ENCODE measurements around the gene CYP19A1. TPM values are rescaled to one million over a fixed set of nuclear protein-coding genes. Genes with fewer than 3 reads are reported as not detected.

The CYP19A1 gene
- total RNA-seq, 1 experiment from 2014 or later = 0.94 TPM

DNA sequence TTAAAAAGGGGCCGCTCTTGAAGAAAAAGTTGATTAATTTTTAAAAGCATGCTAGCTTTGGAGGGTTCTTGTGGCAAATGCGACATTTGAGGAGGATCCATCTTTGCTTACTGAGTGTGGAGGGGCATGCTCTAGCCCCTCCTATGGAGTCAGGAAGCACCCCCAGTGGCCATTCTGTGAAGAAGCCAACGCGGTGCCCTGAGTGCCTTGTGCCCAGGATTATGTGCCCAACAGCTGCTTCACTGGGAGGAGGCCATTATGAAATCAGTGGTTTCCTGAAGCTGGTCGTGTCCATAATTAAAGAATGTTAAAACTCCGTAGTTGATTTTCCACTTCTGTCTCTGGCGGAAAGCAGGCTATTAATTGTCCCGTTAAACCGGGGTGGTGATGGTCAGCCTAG lies 174.6 kb downstream of the CYP19A1 start:
- Histone ChIP-seq H3K36me3 (ENCODE audit: low read depth) (no peaks in the 10 kb centered on the region), H4K20me1 (ENCODE audit: insufficient read depth) (no peaks in the 10 kb centered on the region), H3K79me2 (ENCODE audit: low read depth) (no peaks in the 10 kb centered on the region), H3K4me1 (replicated peaks; ENCODE audit: insufficient read depth) (no peaks in the 10 kb centered on the region), H3K9me2 (ENCODE audit: insufficient read depth) (no peaks in the 10 kb centered on the region), H2AFZ (no peak overlapping the region), H3K4me3 (no peak overlapping the region), H3K27me3 (ENCODE audit: insufficient read depth, low read depth) (no peaks in the 10 kb centered on the region), H3K27ac (no peak overlapping the region), H3K9me3 (ENCODE audit: insufficient read depth, low read depth) (no peaks in the 10 kb centered on the region), H3K4me2 (no peak overlapping the region), H3F3A (ENCODE audit: insufficient read depth, low read depth) (no peaks in the 10 kb centered on the region)
- POLR2A ChIA-PET (ENCODE audit: unreplicated experiment) = no interaction called here
- intact Hi-C loops (cut with micrococcal nuclease; ENCODE audit: unreplicated experiment) = loop anchor here (1.0 to 5.0 kb wide), 6 partner anchors 27 to 613 kb away; no protein-coding TSS in a partner anchor
- TF ChIP-seq, protein P1, sequence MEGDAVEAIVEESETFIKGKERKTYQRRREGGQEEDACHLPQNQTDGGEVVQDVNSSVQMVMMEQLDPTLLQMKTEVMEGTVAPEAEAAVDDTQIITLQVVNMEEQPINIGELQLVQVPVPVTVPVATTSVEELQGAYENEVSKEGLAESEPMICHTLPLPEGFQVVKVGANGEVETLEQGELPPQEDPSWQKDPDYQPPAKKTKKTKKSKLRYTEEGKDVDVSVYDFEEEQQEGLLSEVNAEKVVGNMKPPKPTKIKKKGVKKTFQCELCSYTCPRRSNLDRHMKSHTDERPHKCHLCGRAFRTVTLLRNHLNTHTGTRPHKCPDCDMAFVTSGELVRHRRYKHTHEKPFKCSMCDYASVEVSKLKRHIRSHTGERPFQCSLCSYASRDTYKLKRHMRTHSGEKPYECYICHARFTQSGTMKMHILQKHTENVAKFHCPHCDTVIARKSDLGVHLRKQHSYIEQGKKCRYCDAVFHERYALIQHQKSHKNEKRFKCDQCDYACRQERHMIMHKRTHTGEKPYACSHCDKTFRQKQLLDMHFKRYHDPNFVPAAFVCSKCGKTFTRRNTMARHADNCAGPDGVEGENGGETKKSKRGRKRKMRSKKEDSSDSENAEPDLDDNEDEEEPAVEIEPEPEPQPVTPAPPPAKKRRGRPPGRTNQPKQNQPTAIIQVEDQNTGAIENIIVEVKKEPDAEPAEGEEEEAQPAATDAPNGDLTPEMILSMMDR (conservative IDR thresholded peaks at IDR 0.05) = no peak
- TF ChIP-seq EZH2 (IDR thresholded peaks at IDR 0.05; ENCODE audit: low read depth) = no peak
- CTCF ChIA-PET = interaction anchor here (0.6 to 1.4 kb wide), 5 partner anchors 29 to 216 kb away, joined by 3 to 16 read pairs (median 4); no protein-coding TSS in a partner anchor
- no peak for DNase-seq
- no TSS peak for BruUV-seq (replicated peaks)

- peak overlapping the region; percentile 39 for H3K4me2 ChIP-seq
- DNase-seq = peak in 1 of 2 experiments; percentile 58
- no peak overlapping the region for H2AFZ ChIP-seq
- intact Hi-C loops (cut with micrococcal nuclease; ENCODE audit: unreplicated experiment) = loop anchor here (1.0 to 5.0 kb wide), 6 partner anchors 28 to 614 kb away; no protein-coding TSS in a partner anchor
- H3K9me3 ChIP-seq (ENCODE audit: insufficient read depth, low read depth) = no peaks in the 10 kb centered on the region
- no peaks in the 10 kb centered on the region for H3F3A ChIP-seq (ENCODE audit: insufficient read depth, low read depth)
- no peaks in the 10 kb centered on the region for H3K4me1 ChIP-seq (replicated peaks; ENCODE audit: insufficient read depth)
- CTCF ChIA-PET = interaction anchor here (0.6 to 1.7 kb wide), 19 partner anchors 8 to 1401 kb away, joined by 3 to 23 read pairs (median 4); no protein-coding TSS in a partner anchor
- no peaks in the 10 kb centered on the region for H4K20me1 ChIP-seq (ENCODE audit: insufficient read depth)
- H3K79me2 ChIP-seq (ENCODE audit: low read depth) = no peaks in the 10 kb centered on the region
- H3K36me3 ChIP-seq (ENCODE audit: low read depth) = no peaks in the 10 kb centered on the region
- H3K4me3 ChIP-seq = no peak overlapping the region
- no peaks in the 10 kb centered on the region for H3K9me2 ChIP-seq (ENCODE audit: insufficient read depth)
- TF ChIP-seq, protein P1 (conservative IDR thresholded peaks at IDR 0.05) = peak; percentile 90
- no peak for TF ChIP-seq EZH2 (IDR thresholded peaks at IDR 0.05; ENCODE audit: low read depth)
- no peak overlapping the region for H3K27ac ChIP-seq
- H3K27me3 ChIP-seq (ENCODE audit: insufficient read depth, low read depth) = no peaks in the 10 kb centered on the region
- POLR2A ChIA-PET (ENCODE audit: unreplicated experiment) = interaction anchor here (0.6 kb wide), 1 partner anchor 86 kb away, joined by 4 read pairs; no protein-coding TSS in a partner anchor
- BruUV-seq (replicated peaks) = no TSS peak
Measured at GRCh38 chr15:51162865-51163762, 175.3 kb downstream of the CYP19A1 start.

- no peak overlapping the region for H3K27ac ChIP-seq
- POLR2A ChIA-PET (ENCODE audit: unreplicated experiment) = no interaction called here
- TF ChIP-seq, protein P1 (conservative IDR thresholded peaks at IDR 0.05) = no peak
- TF ChIP-seq EZH2 (IDR thresholded peaks at IDR 0.05; ENCODE audit: low read depth) = no peak
- CTCF ChIA-PET = interaction anchor here (1.7 kb wide), 1 partner anchor 220 kb away, joined by 23 read pairs; no protein-coding TSS in a partner anchor
- H3K36me3 ChIP-seq (ENCODE audit: low read depth) = no peaks in the 10 kb centered on the region
- no peaks in the 10 kb centered on the region for H4K20me1 ChIP-seq (ENCODE audit: insufficient read depth)
- H3K79me2 ChIP-seq (ENCODE audit: low read depth) = no peaks in the 10 kb centered on the region
- H3K9me3 ChIP-seq (ENCODE audit: insufficient read depth, low read depth) = no peaks in the 10 kb centered on the region
- H3K4me2 ChIP-seq = no peak overlapping the region
- H3K4me1 ChIP-seq (replicated peaks; ENCODE audit: insufficient read depth) = no peaks in the 10 kb centered on the region
- BruUV-seq (replicated peaks) = no TSS peak
- intact Hi-C loops (cut with micrococcal nuclease; ENCODE audit: unreplicated experiment) = loop anchor here (2.0 to 5.0 kb wide), 3 partner anchors 241 to 616 kb away; no protein-coding TSS in a partner anchor
- no peak for DNase-seq
- H3K27me3 ChIP-seq (ENCODE audit: insufficient read depth, low read depth) = no peaks in the 10 kb centered on the region
- H3K9me2 ChIP-seq (ENCODE audit: insufficient read depth) = no peaks in the 10 kb centered on the region
- H3F3A ChIP-seq (ENCODE audit: insufficient read depth, low read depth) = no peaks in the 10 kb centered on the region
- no peak overlapping the region for H3K4me3 ChIP-seq
- no peak overlapping the region for H2AFZ ChIP-seq
Measured at GRCh38 chr15:51161491-51162220, 176.7 kb downstream of the CYP19A1 start.

Measured in PC-9 (cell line).